Suprapubic skin (tissue), 4 donors: ENCODE results near the gene CREB5. TPM values are rescaled to one million over a fixed set of nuclear protein-coding genes. Genes with fewer than 3 reads are reported as not detected.

Experiments used
- DNase-seq, 2 donors: peaks; one replicate each; pipeline ENCODE4 v3.0.0-alpha.2; 2019; ENCODE audit warnings: low spot score in 2 of 2
- H3K27ac ChIP-seq: fragments of 200-600 bp; sonication (generic); one replicate; pipeline ENCODE4 v1.5.1; 2019
- H3K27me3 ChIP-seq: fragments of 200-600 bp; sonication (generic); one replicate; pipeline ENCODE4 v1.5.1; 2019
- H3K36me3 ChIP-seq: fragments of 200-600 bp; sonication (generic); one replicate; pipeline ENCODE4 v1.5.1; 2019
- H3K4me1 ChIP-seq: fragments of 200-600 bp; sonication (generic); one replicate; pipeline ENCODE4 v1.5.1; 2019
- H3K4me3 ChIP-seq: fragments of 200-600 bp; sonication (generic); one replicate; pipeline ENCODE4 v1.5.1; 2019; ENCODE audit warnings: mild to moderate bottlenecking
- H3K9me3 ChIP-seq: fragments of 200-600 bp; sonication (generic); one replicate; pipeline ENCODE4 v1.5.1; 2019
- CTCF ChIP-seq, 2 donors: fragments of 200-600 bp in 1 of 2; fragments of 450-650 bp in 1 of 2; sonication (generic) in 1 of 2; IDR thresholded peaks; one replicate each; pipeline ENCODE4 v1.5.1; 2016 to 2019; ENCODE audit warnings: antibody characterized with exemption in 2 of 2, mild to moderate bottlenecking in 1 of 2, moderate library complexity in 1 of 2
- EP300 ChIP-seq: sonication (generic); formaldehyde crosslinking; IDR thresholded peaks from one replicate; pipeline ENCODE4 v1.6.1; 2017; ENCODE audit warnings: antibody characterized with exemption
- POLR2A ChIP-seq, 2 donors: fragments of 450-650 bp; IDR thresholded peaks; one replicate each; pipeline ENCODE4 v1.6.1; 2017; ENCODE audit warnings: antibody characterized with exemption in 2 of 2, mild to moderate bottlenecking in 2 of 2, moderate library complexity in 2 of 2
- POLR2AphosphoS5 ChIP-seq, 3 donors: sonication (generic); formaldehyde crosslinking; IDR thresholded peaks; one replicate each; pipeline ENCODE4 v1.6.1; 2017; ENCODE audit warnings: antibody characterized with exemption in 3 of 3
- WGBS: methylation state at CpG from one replicate; pipeline ENCODE4 v1.1.5; 2018; 5-methylcytosine and 5-hydroxymethylcytosine counted together
- total RNA-seq, 4 donors: library from RNA; depleted of rRNA; stranded (reverse); fragments of >200 nt; gene quantifications; one replicate each; pipeline ENCODE4 v1.1.0, GENCODE V29; 2016

Gene CREB5
- total RNA-seq, 4 donors from 2014 or later = 6.2 to 12.1 (median 10.0) TPM

- Histone ChIP-seq H3K27me3 (no peaks in the 10 kb centered on the region), H3K36me3 (no peaks in the 10 kb centered on the region), H3K27ac (no peak overlapping the region), H3K9me3 (no peaks in the 10 kb centered on the region), H3K4me1 (peaks cover 9% of the 10 kb centered on the region), H3K4me3 (no peak overlapping the region)
- no peak for TF ChIP-seq EP300
- TF ChIP-seq POLR2A (IDR thresholded peaks at IDR 0.05) = no peak
- no peak for TF ChIP-seq CTCF (IDR thresholded peaks at IDR 0.05)
- no peak for TF ChIP-seq POLR2AphosphoS5 (IDR thresholded peaks at IDR 0.05)
- DNase-seq = no peak
- 67% methylated on average over 1 of the region's 1 CpG for WGBS
Observed at GRCh38 chr7:28430616-28431015, 18.3 kb downstream of the CREB5 start.

GRCh38 chr7:28432105-28432504 lies 19.8 kb downstream of the CREB5 start:
- Histone ChIP-seq H3K4me1 (peaks cover 9% of the 10 kb centered on the region), H3K4me3 (no peak overlapping the region), H3K36me3 (no peaks in the 10 kb centered on the region), H3K27ac (peak overlapping the region; percentile 34), H3K9me3 (no peaks in the 10 kb centered on the region), H3K27me3 (no peaks in the 10 kb centered on the region)
- TF ChIP-seq POLR2AphosphoS5 (IDR thresholded peaks at IDR 0.05) (peak in 1 of 3 donors; percentile 66), CTCF (IDR thresholded peaks at IDR 0.05) (no peak)
- DNase-seq = peak in 1 of 2 donors; percentile 73
- 63% methylated on average over 7 of the region's 7 CpGs for WGBS

GRCh38 chr7:28433039-28433438 lies 20.7 kb downstream of the CREB5 start:
- DNase-seq = no peak
- no peaks in the 10 kb centered on the region for H3K27me3 ChIP-seq
- H3K36me3 ChIP-seq = no peaks in the 10 kb centered on the region
- peaks cover 9% of the 10 kb centered on the region for H3K4me1 ChIP-seq
- peak overlapping the region; percentile 34 for H3K27ac ChIP-seq
- no peak overlapping the region for H3K4me3 ChIP-seq
- 39% methylated on average over 2 of the region's 2 CpGs for WGBS
- no peaks in the 10 kb centered on the region for H3K9me3 ChIP-seq
- no peak for TF ChIP-seq EP300
- peak in 1 of 3 donors; percentile 92 for TF ChIP-seq POLR2AphosphoS5 (IDR thresholded peaks at IDR 0.05)

GRCh38 chr7:28433699-28434219 lies 21.4 kb downstream of the CREB5 start:
- DNase-seq = no peak
- no peaks in the 10 kb centered on the region for H3K9me3 ChIP-seq

GRCh38 chr7:28434510-28434909 lies 22.2 kb downstream of the CREB5 start:
- Histone ChIP-seq H3K4me1 (peaks cover 9% of the 10 kb centered on the region), H3K27me3 (no peaks in the 10 kb centered on the region), H3K36me3 (no peaks in the 10 kb centered on the region), H3K9me3 (no peaks in the 10 kb centered on the region), H3K27ac (no peak overlapping the region), H3K4me3 (no peak overlapping the region)
- no peak for TF ChIP-seq CTCF (IDR thresholded peaks at IDR 0.05)
- no peak for TF ChIP-seq EP300
- TF ChIP-seq POLR2AphosphoS5 (IDR thresholded peaks at IDR 0.05) = no peak
- DNase-seq = no peak
- 42% methylated on average over 1 of the region's 1 CpG for WGBS

More at GRCh38 chr7:28433699-28434219, 21.4 kb downstream of the CREB5 start:
- TF ChIP-seq POLR2AphosphoS5 (IDR thresholded peaks at IDR 0.05) (no peak), EP300 (no peak), POLR2A (IDR thresholded peaks at IDR 0.05) (no peak), CTCF (IDR thresholded peaks at IDR 0.05) (no peak)
- 56% methylated on average over 4 of the region's 4 CpGs for WGBS
- no peak overlapping the region for H3K4me3 ChIP-seq
- H3K4me1 ChIP-seq = peaks cover 9% of the 10 kb centered on the region
- no peak overlapping the region for H3K27ac ChIP-seq
- no peaks in the 10 kb centered on the region for H3K27me3 ChIP-seq
- no peaks in the 10 kb centered on the region for H3K36me3 ChIP-seq

GRCh38 chr7:28435152-28435551 lies 22.8 kb downstream of the CREB5 start:
- Histone ChIP-seq H3K9me3 (no peaks in the 10 kb centered on the region), H3K4me3 (no peak overlapping the region), H3K4me1 (peaks cover 9% of the 10 kb centered on the region), H3K27me3 (no peaks in the 10 kb centered on the region), H3K27ac (no peak overlapping the region), H3K36me3 (no peaks in the 10 kb centered on the region)
- DNase-seq = no peak
- TF ChIP-seq POLR2A (IDR thresholded peaks at IDR 0.05) = no peak
- TF ChIP-seq EP300 = no peak
- TF ChIP-seq CTCF (IDR thresholded peaks at IDR 0.05) = no peak
- TF ChIP-seq POLR2AphosphoS5 (IDR thresholded peaks at IDR 0.05) = no peak
- 68% methylated on average over 4 of the region's 4 CpGs for WGBS
